ENCODE measurements around the gene EPB41L1. TPM values are rescaled to one million over a fixed set of nuclear protein-coding genes. Genes with fewer than 3 reads are reported as not detected.

EPB41L1 gene
- total and polyA plus RNA-seq, 12 donors = 7.5 to 21.7 (median 15.8) TPM

- Histone ChIP-seq H3K36me3 (no peaks in the 10 kb centered on the region), H3K9me3 (no peaks in the 10 kb centered on the region), H3K4me1 (peaks cover 0 to 13% (median 5%) of the 10 kb centered on the region in 9 donors), H3K27ac (no peak overlapping the region), H3K27me3 (no peaks in the 10 kb centered on the region), H3K4me3 (no peak overlapping the region)
- DNase-seq (no peak), ATAC-seq (no peak)
- TF ChIP-seq, protein P1, sequence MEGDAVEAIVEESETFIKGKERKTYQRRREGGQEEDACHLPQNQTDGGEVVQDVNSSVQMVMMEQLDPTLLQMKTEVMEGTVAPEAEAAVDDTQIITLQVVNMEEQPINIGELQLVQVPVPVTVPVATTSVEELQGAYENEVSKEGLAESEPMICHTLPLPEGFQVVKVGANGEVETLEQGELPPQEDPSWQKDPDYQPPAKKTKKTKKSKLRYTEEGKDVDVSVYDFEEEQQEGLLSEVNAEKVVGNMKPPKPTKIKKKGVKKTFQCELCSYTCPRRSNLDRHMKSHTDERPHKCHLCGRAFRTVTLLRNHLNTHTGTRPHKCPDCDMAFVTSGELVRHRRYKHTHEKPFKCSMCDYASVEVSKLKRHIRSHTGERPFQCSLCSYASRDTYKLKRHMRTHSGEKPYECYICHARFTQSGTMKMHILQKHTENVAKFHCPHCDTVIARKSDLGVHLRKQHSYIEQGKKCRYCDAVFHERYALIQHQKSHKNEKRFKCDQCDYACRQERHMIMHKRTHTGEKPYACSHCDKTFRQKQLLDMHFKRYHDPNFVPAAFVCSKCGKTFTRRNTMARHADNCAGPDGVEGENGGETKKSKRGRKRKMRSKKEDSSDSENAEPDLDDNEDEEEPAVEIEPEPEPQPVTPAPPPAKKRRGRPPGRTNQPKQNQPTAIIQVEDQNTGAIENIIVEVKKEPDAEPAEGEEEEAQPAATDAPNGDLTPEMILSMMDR (IDR thresholded peaks at IDR 0.05) = no peak
- intact Hi-C loops (cut with DNase I) = no loop called here
- WGBS, 2 donors = 89 to 90% methylated on average over 1 of the region's 1 CpG
Measured at GRCh38 chr20:36107881-36108280, 46.7 kb upstream of the EPB41L1 start.

GRCh38 chr20:36109251-36109947 is 45.1 kb upstream of the EPB41L1 start:
- H3K27ac ChIP-seq = no peak overlapping the region
- TF ChIP-seq, protein P1 (IDR thresholded peaks at IDR 0.05) = no peak
- no peaks in the 10 kb centered on the region for H3K9me3 ChIP-seq
- whole genome bisulfite sequencing, 2 donors = 91% methylated on average over 6 of the region's 6 CpGs
- intact Hi-C loops (cut with DNase I) = no loop called here
- DNase-seq (no peak), ATAC-seq (no peak)
- H3K27me3 ChIP-seq = no peaks in the 10 kb centered on the region
- no peak overlapping the region for H3K4me3 ChIP-seq
- H3K4me1 ChIP-seq = peaks cover 0 to 11% (median 0%) of the 10 kb centered on the region in 9 donors
- H3K36me3 ChIP-seq = no peaks in the 10 kb centered on the region

DNA sequence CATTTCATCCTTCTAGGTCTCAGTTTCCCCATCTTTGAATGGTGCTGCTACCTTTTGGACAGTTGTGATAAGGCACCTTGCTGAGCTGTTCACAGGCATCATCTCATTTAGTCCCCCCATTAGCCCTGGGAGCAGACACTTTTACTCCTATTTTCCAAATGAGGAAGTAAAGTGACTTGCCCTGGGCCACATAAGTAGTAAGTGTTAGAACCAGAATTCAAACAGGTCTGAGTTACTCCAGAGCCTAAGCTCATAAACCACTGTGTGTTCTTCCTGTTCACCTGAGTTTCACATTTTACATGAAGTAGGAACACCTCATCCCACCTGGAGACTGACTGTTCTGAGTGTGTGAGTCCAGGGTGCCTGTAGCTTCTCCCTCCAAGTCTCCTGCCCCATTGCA is 43.5 kb upstream of the EPB41L1 start:
- H3K4me1 ChIP-seq = peaks cover 0 to 11% (median 0%) of the 10 kb centered on the region in 9 donors
- no peaks in the 10 kb centered on the region for H3K27me3 ChIP-seq
- H3K36me3 ChIP-seq = no peaks in the 10 kb centered on the region
- no peak overlapping the region for H3K27ac ChIP-seq
- no peaks in the 10 kb centered on the region for H3K9me3 ChIP-seq
- no peak overlapping the region for H3K4me3 ChIP-seq
- ATAC-seq (no peak), DNase-seq (no peak)
- intact Hi-C loops (cut with DNase I) = no loop called here
- TF ChIP-seq, protein P1 (IDR thresholded peaks at IDR 0.05) = no peak

GRCh38 chr20:36112112-36112511 is 42.4 kb upstream of the EPB41L1 start:
- Histone ChIP-seq H3K4me1 (peaks cover 0 to 20% (median 0%) of the 10 kb centered on the region in 9 donors), H3K27me3 (no peaks in the 10 kb centered on the region), H3K27ac (no peak overlapping the region), H3K9me3 (no peaks in the 10 kb centered on the region), H3K4me3 (no peak overlapping the region), H3K36me3 (no peaks in the 10 kb centered on the region)
- ATAC-seq (no peak), DNase-seq (no peak)
- 88 to 90% methylated on average over 6 of the region's 6 CpGs for WGBS, 2 donors
- TF ChIP-seq, protein P1 (IDR thresholded peaks at IDR 0.05) = no peak
- intact Hi-C loops (cut with DNase I) = no loop called here
